Stimulated activated CD4-positive, alpha-beta T cell treated with anti-CD3 and anti-CD28 coated beads, Interleukin-2, amount 100 ng/mL, for 4 hours (primary cell): Measurements from ENCODE around the gene PDGFB.

ENCODE experiments used
- DNase-seq: peaks from one replicate; pipeline ENCODE4 v3.0.0-alpha.2; 2020; ENCODE audit warnings: low read depth

Gene PDGFB

DNA sequence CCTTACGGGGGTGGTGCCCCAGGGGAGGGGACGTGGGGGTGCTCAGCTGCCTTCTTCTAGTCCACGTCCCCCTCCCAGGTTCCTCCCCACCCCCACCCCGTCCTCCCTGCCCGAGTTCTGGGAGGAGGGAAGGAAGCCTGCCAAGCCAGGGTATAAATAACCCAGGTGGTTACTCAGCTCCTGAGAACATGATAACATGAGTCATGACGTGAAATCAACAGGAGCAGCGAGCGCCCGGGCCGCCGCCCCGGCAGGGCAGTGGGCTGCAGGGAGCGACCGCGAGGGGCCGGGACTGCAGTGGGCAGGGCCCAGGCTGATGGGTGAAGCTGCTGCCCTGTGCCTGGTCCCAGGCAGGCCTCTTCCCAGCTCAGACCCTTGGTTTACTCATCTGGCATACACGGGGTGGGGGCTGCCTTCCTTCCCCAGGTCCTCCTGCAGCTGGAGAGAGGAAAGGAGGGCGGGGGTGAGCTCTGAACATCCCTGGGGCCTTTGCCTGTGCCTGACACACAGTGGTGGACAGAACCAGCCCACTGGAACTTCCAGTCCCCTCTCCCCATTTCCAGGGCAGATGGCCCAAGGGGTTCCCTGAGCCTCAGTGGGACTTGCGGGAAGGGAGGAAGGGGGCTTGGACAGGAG is 8.8 kb upstream of the PDGFB start:
- DNase-seq: no peak

DNA sequence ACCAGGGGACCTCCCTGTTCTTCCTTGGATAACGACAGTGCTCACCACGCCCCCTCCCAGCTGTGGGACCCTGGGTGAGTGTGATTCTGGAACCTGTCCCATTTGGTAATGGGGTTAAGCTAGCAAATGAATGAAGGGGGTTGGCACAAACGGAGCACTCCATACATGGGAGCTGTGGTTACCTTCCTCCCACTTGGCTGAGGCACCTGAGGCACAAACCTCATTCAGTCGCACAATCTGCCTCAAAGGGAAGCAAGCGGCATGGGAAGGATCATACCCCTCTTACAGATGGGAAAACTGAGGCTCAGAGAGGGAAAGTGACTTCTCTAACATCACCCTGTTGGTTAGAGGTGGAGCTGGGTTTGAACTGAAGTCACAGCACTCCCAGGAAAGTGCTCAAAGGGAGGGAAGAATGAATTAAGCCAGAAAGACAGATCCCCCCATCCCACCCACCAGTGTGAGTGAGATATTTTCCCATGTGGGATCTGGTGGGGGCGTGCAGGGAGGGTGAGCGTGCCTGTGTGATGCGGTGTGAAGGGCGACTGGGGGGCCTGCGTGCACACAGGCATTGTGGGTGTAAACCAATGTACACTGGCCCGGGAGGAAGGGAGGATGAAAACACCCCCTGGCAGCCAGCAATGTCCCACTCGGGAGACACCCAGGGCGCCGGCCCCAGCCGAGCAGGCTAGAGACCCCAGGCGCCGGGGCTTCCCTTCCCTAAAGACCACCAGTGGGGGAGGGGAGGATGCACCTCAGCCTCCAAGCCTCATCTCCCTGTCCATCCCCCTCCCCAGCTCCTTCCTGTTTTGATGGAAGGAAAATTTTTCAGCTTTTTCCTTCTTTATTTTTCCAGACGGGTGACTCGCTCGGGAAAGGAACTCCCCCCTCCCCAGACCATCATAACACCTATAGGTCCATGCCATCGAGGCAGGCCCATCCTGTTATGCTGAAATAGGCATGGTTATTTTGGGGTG is 8.0 kb upstream of the PDGFB start:
- no peak for DNase-seq

DNA sequence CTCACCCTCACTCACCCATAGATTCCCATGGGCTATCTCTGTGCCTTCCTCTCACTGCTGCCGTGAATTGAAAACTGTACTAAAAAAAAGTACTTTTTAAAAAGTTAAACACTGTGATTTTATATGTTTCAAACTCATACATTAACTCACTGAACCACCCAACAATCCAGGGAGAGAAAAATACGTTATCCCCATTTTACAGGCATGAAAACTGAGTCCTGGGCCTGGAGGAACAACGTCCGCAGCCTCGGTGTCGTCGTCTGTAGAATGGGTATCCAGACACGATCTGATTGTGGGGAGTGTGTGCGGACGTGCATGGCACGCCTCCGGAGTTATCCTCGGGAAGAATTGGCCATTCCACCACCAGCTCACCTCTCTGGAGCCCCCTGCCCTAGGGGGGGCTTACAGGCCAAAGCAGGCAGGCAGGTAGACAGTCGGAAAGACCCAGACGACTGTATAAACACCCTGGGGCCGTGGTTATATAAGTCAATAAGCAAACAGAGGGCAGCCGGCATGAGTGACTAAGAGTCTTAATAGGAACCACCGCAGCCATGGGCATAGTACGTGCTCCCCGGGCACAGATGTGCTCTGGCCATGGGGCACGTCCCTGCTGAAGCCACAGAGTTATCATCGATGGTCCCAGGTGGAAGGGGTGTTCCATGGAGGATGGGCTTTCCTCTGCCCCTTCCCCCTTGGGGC is 7.1 kb upstream of the PDGFB start:
- no peak for DNase-seq

DNA sequence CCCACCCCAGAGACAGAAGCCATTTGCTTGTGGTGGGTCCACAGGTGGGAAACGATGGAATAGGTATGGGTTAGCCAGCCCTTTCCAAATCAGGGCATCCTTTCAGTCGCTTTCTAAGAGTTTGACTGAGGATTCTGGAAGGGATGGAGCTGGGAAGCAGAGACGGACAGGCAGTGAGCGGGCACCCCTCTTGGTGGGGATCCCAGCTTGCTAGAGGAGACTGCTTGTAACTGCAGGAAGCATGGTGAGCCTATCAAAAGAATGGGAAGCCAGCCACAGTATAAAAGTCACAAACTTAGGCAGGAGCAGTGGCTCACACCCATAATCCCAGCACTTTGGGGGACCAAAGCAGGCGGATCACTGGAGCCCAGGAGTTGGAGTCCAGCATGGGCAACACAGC is 6.1 kb upstream of the PDGFB start:
- no peak for DNase-seq

DNA sequence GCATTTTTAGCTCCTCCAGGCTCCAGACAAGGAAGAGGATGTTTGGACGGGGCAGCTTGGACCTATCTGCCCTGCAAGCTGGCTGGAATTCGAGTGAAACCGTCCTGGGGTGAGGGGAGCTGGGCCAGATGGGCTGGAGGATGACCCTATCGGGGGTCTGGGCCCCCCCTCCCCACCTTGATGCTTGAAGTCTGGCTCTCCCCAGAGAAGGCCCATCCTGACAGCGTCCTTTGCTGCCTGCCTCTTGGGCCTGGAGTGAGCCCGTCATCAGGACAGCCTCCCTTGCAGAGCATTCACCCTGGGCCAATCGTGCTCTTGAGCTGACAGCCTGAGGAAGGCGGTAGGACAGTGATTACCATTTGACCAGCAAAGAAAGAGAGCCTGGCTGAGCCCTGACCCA is 5.3 kb upstream of the PDGFB start:
- DNase-seq: no peak

DNA sequence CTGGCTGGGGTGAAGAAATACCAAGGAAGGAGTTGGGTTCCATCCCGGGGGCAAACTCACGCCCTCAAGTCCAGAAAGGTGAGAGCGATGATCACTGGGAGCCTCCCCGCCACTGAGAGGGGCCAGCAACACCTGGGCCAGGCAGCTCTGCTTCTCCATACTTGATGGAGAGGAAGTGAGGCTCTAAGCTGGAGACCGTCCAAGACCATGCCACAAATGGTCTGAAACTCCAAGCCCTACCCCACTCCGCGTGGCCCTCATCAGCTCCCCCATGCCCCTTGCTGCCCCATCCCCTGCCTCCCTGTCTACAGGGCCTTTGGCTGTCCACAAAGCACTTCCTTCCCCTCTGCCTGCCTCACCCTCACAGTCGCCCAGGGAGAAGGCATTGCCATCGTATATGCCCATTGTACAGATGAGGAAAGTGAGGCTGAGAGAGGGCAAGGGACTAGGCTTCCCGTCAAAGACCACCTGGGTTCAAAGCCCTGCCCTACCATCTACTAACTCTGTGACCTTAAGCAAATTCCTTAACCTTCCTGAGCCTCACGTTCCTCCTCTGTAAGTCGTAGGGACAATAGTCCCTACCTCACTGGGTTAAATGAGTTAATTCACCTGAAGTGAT is 4.4 kb upstream of the PDGFB start:
- DNase-seq: no peak

DNA sequence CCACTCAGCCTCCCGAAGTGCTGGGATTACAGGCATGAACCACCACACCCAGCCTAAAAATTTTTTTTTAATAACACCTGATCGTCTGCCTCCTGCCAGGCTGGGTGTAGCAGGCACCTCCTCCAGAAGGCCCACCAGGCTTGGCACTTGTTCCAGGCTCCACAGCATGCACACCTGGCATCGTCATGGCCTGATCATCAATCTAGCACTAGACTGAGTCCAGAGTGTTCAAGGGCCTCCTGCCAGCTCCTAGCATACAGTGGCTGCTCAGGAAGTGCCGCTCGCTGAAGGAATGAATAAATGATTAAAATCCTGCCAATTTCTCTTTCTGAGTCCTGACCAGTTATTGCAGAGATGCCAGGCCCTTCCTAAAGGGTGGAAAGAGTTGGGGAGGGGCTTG is 3.5 kb upstream of the PDGFB start:
- DNase-seq: no peak

DNA sequence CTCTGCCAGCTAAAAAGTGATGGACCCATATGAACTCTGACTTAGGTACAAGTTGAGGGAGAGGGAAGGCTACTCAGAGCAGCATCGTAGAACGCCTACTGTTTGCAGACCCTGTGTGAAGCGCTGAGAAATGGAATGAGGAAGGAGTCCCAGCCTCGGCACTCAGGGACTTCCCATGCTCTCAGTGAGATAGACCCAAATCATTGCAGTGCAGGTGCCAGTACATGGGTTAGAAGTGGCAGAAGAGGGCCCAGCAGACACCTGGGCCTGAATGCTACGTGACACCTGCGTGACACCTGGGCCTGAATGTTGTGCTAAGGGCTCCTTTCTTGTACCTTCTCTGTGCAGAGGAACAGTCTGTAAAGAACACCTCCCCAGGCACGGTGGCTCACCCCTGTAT is 2.6 kb upstream of the PDGFB start:
- DNase-seq: no peak

DNA sequence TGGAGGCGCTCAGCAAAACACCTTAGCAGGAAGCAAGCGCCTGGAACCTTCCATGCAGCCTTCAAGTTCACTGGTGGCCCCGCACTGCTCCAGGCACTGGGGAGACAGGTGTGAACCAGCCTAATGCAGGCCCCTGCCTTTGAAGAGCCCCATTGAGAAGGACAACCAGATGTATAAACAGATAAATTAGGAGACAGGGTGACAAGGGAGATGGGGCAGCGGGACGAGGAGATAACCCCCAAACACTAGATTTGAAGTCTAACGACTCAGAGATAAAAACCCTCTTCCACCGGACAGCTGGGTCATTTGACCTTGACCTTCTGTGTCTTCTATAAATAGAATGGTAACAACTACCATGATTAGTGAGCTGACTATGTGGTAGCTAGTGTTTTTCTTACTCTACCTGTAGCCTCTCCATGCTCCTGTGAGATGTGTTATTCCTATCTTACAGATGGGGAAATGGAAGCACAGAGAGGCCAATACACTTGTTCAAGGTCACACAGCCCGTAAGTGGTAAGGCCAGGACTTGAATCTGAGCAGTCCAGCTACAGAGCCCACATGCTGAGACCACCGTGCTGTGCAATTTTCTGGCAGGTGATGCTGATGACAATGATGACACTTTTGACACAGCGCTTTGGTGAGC is 2.0 kb upstream of the PDGFB start:
- DNase-seq: no peak

DNA sequence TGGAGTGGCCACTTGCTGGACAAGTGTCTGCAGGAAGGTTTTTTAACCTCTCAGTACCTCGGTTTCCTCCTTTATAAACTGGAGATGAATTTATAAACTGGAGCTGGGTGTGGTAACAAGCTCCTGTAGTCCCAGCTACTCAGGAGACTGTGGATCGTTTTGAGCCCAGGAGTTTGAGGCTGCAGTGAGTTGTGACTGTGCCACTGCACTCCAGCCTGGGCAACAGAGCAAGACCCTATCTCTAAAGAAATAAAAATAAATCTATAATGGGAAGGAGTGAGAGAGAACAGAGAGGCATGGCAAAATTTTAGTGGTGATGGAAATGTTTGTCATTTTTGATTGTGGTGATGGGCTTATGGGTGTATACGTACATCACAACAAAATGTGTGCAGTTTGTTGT is 1.4 kb upstream of the PDGFB start:
- DNase-seq: no peak

DNA sequence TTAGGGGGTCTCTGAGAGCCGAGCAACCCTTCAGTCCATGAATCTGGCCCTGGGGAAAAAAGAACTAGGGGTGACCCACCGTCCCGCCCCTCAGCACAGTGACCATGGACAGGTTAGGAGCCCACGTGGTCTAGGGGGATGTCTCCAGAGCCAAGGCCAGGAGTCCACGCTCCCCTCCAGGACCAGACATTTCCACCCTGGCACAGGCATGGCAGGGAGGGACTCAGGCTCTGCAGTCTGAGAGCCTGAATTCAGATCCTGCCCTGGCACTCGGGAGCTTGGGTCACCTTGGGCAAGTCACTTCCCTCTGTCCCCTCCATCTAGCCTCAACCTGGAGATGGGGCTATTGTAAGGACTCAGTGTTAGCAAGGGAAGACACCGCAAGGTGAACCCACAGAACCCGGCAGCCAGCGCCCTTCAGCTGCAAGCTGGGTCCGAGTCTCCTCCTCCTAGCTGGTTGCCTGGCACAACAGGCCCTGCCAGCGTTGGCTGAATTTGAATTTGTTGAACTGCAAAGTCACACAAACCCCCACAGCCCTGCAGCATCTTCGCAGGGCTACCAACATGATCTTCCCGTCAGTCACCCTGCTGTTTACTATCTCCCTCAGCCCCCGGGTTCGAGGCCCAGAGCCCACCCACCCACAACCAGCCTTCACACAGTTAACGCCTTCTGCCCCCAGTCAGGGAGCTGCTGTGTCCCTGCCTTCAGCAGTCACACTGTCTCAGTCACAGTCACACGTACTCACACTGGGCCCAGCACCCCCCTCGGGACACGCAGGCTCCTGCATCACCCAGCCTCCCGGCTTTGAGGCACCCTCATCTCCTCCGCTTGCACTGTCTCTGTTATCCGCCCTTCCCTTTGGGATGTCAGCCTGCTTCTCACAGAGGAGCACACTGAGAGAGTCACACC is 603 bp upstream of the PDGFB start:
- no peak for DNase-seq

DNA sequence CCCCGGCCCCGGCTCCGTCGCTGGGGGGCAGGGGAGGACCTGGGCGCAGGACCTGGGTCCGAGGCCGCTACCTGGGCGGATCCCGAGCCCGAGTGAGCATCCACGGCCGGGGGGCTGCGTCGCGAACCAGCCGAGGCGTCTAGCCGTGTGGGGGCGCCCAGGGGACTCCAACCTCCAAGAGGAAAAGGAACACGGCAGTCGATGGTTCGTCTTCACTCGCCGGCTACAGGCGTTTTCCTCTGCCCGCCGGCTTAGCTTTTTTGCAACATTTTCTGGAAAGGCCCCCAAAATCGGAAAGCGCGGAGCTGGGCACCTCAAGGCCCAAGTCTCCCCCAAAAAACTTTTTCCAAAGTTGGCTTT is 666 bp downstream of the PDGFB start:
- no peak for DNase-seq

DNA sequence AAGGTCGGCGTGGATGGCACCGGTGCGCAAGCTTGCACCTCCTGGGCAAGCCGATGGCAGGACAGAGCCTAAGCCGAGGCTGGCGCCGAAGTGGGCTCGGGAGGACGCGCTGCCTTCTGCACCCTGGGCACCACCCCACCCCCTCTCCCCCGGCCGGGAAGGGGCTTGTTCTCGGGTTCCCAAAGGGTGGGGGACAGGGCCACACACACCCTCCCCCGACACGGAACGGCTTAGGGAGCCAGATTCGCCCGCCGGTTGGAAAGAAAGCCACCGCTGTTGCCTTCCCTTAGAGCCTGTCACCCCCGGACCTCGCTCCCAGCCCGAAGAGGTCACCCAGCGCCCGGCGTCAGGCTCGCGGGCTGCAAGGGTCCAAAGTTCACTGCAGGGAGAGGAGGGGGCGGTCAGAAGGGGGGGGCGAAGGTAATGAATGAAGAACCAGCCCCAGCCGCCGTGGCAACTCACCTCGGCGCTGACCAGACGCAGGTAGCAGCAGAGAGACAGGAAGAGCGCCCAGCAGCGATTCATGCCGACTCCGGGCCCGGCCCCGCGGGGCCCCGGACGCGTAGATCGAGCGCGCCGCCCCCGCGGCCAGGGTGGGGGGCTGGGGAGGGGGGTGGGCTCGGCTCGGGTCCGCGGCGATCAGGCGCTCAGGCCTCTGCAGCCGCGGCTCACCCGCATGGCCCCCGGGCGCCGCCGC is 1.2 kb downstream of the PDGFB start:
- DNase-seq: no peak

DNA sequence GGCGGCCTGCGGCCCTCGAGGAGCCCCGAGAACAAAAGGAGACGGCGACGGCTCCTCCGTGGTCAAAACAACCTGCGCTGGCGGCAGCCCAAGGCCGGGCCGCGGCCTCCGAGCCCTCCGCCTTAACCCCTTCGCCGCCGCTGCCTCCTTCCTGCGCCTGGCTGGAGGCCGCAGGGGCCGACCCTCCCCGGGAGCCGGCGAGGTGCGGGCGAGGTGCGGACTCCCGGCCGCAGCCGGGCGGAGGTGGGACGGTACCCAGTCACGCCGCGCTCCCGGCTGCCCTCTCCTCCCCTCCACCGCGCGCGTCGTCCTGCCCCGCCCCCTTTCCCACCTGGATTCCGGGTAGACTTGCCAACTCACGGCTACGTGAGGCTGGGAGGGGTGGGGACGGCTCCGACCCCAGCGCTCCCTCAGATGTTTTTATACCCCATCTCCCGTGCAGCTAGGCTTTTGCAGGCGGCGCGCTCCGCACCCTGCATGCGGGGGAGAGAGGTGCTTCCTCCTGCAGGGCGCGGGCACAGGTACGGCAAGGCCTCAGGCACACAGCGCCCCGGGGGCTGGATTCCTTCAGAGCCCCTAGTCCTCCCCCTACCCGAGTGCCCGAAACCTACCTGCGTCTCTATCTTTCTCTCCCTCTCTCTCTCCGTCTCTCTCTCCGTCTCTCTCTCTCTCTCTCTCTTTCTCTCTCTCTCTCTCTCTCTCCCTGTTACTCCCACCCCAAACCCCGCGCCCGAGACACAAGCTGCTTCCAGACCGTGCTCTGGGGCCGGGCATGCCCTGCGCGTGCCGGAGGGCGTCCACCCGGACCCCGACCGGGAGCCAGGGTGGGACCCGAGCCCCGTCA is 2.0 kb downstream of the PDGFB start:
- no peak for DNase-seq

DNA sequence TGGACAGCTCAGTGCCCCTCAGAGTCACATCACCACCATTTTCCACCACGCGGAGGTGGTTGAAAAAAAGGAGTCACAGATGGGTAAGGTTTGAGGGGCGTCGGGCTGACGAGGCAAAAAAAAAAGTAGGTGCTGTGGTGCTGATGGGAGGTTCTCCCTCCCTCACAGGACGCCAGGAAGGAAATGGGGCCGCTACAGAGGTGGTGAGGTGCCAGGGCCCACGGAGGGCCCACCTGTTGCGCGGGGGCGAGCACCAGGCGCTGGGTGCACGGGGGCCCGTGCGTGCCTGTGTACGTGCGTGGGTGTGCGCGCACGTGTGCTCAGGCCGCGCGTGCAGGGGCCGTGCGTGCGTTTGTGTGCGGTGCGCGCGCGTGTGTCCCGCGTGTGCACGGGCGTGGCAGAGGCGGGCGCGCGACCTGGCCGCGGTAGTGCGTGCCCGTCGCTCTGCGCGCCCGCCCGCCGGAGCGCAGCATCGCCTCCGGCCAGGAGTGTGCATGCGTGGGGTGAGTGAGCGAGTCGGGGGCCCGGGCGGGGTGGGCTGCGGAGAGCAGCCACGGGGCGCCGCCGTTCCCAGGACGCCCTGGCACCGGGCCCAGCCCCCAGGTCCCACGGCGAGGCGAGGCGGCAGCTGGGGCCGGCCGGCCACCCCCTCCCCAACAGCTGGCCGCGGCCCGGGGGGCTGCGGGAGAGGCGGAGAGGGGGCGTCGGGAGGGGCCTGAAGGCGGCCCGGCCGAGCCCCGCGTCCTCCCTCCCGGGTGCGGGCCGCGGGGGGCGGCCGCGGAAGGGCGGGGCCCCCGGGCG is 2.8 kb downstream of the PDGFB start:
- peak; percentile 64 for DNase-seq

DNA sequence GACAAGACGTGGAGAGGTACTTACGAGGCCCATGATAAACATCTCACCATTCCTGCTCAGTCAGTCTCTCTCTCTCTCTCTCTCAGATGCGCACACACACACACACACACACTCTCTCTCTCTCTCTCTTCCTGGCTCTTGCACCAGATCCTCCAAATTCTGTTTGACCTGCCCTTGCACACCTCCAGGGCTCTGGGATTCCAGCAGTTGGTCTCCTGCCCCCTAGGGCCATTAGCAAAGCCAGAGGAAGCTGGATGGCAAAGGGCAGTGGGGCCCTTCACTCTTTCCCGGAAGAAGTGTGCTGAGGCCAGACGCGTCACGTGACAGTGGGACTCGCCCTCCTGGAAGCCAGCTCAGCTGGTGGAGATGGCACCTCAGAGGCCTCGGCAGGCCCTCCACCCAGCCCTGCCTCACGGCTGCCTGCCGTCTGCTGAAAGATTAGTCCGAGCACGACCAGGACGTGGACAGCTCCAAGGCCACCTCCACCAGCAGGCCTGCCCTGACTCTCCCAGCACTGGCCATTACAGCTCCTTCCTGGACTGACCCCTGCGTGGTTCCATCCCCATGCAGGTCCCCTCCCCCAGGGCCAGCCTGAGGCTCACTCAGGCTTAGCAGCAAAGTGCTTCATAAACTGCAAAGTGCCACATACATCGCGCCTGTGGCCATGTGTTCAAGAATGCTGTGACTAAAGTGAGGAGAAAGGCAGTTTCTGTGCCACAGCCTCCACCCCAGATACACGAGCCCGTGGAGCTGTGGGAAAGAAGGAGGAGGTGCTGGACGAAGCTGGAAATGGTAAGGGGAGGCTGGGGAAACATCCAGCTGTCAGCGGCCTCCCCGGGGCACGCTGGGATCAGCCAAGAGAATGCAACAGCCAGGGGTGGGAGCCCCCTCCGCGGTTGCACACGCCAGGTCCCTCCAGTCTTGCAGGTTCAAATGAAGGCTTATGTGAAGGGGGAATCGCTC is 3.7 kb downstream of the PDGFB start:
- DNase-seq: no peak
